Measurements from ENCODE around the gene SAXO2.
A peak's percentile ranks its signal among the peaks of the same experiment; 100 is the strongest.
"Not testable (repeated sequence)": the region's sequence is repeated elsewhere in the genome, so short reads cannot be mapped to it uniquely, and the experiment has no call there.

Gene SAXO2

GRCh38 chr15:82305621-82306048 is 43.0 kb downstream of the SAXO2 start:
- no peak for DNase-seq (ENCODE audit: low read depth)
- H3K4me3 ChIP-seq (ENCODE audit: low read depth, low read length) = no peak overlapping the region
- no peak for TF ChIP-seq CTCF (IDR thresholded peaks at IDR 0.05; ENCODE audit: low read depth, low read length, missing control alignments)

GRCh38 chr15:82306791-82307713 is 44.4 kb downstream of the SAXO2 start:
- H3K4me3 ChIP-seq (ENCODE audit: low read depth, low read length) = no peak overlapping the region
- DNase-seq (ENCODE audit: low read depth) = no peak
- peak; percentile 6 for TF ChIP-seq CTCF (IDR thresholded peaks at IDR 0.05; ENCODE audit: low read depth, low read length, missing control alignments)

- DNase-seq (ENCODE audit: low read depth) = no peak
- no peak for TF ChIP-seq CTCF (IDR thresholded peaks at IDR 0.05; ENCODE audit: low read depth, low read length, missing control alignments)
- H3K4me3 ChIP-seq (ENCODE audit: low read depth, low read length) = no peak overlapping the region
Measured at GRCh38 chr15:82307714-82308081, 45.1 kb downstream of the SAXO2 start.

- no peak for DNase-seq (ENCODE audit: low read depth)
- H3K4me3 ChIP-seq (ENCODE audit: low read depth, low read length) = no peak overlapping the region
- no peak for TF ChIP-seq CTCF (IDR thresholded peaks at IDR 0.05; ENCODE audit: low read depth, low read length, missing control alignments)
Measured at GRCh38 chr15:82309802-82310201, 47.2 kb downstream of the SAXO2 start.

- H3K4me3 ChIP-seq (ENCODE audit: low read depth, low read length); DNase-seq (ENCODE audit: low read depth): not testable (repeated sequence)
Measured at GRCh38 chr15:82311321-82311720, 48.7 kb downstream of the SAXO2 start.

GRCh38 chr15:82312586-82313349 is 50.1 kb downstream of the SAXO2 start:
- DNase-seq (ENCODE audit: low read depth) = no peak
- no peak overlapping the region for H3K4me3 ChIP-seq (ENCODE audit: low read depth, low read length)

More at GRCh38 chr15:82312586-82313349, 50.1 kb downstream of the SAXO2 start:
- TF ChIP-seq CTCF (IDR thresholded peaks at IDR 0.05; ENCODE audit: low read depth, low read length, missing control alignments) = no peak
